NCI-H1092 treated with DMSO at 0.1 percent for 48 hours (cell line): ENCODE measurements around the gene FASTKD3.
"Not testable (repeated sequence)": the region's sequence is repeated elsewhere in the genome, so short reads cannot be mapped to it uniquely, and the experiment has no call there.

Experiments used
- DNase-seq: peaks from one replicate; lab custom pipeline; 2025; lab: John Stamatoyannopoulos, UW

The FASTKD3 gene, protein sequence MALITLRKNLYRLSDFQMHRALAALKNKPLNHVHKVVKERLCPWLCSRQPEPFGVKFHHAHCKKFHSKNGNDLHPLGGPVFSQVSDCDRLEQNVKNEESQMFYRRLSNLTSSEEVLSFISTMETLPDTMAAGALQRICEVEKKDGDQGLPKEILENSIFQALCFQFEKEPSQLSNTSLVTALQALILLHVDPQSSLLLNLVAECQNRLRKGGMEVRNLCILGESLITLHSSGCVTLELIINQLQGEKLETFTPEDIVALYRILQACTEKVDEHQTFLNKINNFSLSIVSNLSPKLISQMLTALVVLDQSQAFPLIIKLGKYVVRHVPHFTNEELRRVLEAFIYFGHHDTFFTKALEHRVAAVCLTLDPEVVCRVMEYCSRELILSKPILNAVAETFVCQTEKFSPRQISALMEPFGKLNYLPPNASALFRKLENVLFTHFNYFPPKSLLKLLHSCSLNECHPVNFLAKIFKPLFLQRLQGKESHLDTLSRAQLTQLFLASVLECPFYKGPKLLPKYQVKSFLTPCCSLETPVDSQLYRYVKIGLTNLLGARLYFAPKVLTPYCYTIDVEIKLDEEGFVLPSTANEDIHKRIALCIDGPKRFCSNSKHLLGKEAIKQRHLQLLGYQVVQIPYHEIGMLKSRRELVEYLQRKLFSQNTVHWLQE

DNA sequence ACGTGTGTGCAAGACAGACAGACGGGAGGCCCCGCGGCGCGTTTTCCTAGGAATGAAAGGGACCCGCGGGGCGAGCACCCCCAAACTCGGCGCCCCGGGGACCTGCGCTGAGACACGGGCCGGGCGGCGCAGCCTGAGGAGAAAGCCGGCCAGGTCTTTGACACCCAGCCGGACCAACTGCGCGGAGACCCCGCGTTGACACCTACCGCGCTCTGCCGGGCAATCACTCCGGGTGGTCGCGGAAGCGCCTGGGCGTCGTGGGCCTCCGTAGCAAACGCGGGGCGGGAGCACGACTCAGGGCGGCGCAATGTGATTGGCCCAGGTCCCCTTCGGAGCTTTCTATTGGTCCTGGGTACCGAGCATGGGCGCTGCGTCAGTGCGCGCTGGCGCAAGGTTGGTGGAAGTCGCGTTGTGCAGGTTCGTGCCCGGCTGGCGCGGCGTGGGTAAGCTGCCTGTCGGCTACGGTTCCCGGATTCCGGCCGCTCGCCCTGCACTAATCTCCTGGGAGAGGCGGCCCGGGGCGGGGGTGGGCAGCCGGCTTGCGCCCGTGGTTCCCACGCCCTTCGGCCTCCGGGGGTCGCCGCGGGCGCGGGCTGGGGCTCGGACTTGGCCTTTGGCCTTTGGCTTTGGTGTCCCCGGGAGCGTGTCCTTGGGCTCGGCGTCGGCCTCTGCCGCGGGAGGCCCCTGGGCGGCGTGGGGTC lies at the start of gene FASTKD3, which contains the start of gene MTRR:
Gene FASTKD3 (minus strand): TSS at position 259 of the 701 bp plus-strand sequence. CDS start 948 bp downstream, outside the sequence.
Gene MTRR (plus strand): TSS at position 376 of the 701 bp plus-strand sequence. CDS start 1,647 bp downstream, outside the sequence.
- DNase-seq: peak; percentile 94

DNA sequence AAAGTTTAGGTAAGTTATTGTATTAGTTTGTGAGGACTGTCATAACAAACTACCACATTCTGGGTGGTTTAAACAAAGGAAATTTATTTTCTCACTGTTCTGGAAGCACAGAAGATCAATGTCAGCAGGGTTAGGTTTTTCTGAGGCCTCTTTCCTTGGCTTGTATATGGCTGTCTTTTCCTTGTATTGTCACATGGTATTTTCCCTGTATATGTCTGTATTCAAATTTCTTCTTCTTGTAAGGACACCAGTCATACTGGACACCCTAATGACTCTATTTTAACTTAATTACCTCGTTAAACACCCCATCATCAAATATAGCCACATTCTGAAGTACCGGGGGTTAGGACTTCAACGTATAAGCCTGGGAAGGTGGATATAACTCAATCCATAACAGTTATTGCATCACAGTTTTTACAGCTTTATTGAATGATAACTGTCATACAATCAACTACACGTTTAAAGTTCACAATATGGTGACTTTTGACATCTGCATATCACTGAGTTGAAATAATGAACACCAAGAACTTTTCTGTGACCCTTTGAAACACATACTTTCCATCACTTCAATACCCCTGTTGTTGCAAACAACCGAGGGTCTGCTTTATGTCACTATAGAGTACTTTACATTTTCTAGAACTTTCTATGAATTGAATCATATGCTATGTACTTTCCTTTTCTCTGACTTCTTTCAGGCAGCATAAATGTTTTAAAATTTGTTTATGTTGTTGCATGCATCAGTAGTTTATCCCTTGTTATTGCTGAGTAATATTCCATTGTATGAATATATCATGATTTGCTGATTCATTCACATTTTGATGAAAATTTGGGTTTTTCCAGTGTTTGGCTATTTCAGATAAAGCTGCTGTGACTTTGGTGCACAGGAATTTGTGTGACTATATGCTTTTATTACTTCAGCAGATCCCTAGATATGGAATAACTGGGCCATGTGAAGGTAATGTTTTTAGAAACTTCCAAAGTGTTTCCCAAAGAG lies 48.6 kb upstream of the FASTKD3 start:
- DNase-seq: no peak

DNA sequence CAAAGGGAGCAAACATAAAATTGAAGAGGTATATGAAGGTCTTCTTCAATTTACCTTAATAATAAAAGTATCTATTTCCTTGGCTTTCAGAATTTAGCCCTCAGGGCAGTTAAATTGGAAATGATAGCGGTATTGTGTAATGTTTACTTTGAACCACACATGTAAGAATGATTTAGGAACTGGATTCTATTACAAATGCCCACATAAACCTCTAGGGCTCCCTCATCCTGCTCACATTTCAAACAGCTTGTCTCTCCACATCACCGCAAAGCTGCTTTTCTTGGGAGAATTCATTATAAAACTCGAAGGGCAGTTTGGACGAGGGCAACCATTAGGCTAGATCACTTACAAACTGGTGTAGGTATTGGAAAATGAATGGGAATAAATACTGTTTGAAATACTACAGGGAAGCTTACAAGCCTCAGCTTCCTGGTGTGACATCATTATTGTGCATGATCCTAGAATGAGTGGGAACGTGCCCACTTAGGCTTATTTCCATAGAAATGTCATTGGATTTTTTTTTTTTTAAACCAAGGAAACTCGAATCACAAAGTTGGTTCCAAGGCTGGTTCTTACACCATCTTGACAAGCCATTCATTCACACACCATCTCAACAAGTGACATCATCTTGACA lies 47.5 kb upstream of the FASTKD3 start:
- no peak for DNase-seq

DNA sequence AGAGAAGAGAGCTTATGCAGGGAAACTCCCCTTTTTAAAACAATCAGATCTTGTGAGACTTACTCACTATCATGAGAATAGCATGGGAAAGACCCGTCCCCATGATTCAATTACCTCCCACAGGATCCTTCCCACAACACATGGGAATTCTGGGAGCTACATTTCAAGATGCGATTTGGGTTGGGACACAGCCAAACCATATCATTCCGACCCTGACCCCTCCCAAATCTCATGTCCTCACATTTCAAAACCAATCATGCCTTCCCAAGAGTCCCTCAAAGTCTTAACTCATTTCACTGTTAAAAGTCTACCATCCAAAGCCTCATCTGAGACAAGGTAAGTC lies 42.6 kb upstream of the FASTKD3 start:
- DNase-seq: not testable (repeated sequence)

DNA sequence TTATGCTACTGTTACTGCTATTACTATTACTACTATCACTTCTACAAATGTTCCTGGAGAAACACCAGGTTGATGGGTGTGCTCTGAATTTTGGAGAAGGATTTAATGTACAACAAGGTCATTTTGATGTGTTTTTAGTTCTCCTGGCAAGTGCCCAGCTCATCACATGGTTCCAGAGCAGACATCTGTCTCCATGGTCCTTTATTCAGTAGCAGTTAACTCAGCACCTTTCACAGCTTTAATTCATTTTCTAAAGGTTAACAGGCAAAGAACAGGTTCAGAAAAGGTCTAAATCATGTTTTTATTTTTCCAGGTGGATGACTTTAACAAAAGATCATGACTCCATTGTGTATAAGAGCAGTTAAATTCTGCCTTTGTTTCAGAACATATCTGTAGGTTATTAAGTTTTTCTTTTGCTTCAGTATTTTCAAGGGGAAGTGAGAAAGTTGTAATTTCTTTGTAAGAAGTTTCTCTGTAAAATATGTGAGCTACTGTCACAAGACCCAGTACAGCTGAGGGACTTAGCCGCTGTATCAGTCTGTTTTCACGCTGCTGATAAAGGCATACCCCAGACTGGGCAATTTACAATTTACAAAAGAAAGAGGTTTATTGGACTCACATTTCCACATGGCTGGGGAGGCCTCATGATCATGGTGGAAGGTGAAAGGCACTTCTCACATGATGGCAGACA lies 42.1 kb upstream of the FASTKD3 start:
- no peak for DNase-seq

DNA sequence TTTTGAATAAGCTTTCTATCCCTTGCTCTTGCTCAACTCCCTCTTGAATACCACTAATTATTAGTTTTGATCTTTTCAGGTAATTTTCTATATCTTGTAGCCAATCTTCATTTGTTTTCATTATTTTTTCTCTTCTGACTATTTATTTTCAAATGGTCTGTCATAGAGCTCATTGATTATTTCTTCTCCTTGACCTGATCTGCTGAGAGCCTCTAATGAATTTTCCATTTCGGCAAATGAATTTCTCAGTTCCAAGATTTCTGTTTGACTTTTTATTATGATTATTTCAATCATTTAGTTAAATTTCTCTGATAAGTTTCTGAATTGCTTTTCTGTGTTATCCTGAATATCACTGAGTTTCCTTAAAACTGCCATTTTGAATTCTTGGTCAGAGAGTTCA lies 39.5 kb upstream of the FASTKD3 start:
- DNase-seq: no peak

DNA sequence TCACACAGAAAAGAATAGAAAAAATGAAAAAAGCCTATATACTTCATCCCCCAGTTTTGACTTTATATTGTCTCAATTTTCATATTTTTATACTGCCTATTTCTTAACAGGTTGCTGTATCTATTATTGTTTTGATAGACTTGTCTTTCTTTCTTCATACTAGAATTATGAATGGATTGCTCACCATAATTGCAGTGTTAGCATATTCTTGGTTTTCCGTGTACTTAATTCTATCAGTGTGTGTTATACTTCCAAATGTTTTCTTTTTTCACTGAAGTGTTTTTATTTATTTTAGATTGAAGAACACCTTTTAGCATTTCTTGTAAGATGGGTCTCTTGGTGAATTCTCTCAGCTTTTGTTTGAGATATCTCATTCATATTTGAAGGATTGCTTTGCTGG lies 38.8 kb upstream of the FASTKD3 start:
- no peak for DNase-seq

DNA sequence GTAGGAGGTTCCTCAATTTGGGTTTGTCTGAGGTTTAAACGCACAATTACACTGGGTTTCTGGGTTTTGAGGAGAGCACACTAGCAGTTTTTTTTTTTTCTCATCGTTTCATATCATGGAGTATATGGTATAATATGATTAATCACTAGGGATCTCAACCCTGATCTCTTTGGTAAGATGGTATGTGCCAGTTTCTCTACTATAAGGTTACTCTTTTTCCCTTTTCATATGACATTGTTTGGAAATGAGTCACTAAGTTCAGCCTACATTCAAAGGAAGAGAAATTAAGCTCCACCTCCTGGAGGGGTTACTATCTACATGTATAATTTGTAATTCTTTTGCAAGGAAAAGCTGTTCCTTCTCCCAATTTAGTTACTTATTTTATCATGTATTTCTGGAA lies 35.3 kb upstream of the FASTKD3 start:
- DNase-seq: no peak

DNA sequence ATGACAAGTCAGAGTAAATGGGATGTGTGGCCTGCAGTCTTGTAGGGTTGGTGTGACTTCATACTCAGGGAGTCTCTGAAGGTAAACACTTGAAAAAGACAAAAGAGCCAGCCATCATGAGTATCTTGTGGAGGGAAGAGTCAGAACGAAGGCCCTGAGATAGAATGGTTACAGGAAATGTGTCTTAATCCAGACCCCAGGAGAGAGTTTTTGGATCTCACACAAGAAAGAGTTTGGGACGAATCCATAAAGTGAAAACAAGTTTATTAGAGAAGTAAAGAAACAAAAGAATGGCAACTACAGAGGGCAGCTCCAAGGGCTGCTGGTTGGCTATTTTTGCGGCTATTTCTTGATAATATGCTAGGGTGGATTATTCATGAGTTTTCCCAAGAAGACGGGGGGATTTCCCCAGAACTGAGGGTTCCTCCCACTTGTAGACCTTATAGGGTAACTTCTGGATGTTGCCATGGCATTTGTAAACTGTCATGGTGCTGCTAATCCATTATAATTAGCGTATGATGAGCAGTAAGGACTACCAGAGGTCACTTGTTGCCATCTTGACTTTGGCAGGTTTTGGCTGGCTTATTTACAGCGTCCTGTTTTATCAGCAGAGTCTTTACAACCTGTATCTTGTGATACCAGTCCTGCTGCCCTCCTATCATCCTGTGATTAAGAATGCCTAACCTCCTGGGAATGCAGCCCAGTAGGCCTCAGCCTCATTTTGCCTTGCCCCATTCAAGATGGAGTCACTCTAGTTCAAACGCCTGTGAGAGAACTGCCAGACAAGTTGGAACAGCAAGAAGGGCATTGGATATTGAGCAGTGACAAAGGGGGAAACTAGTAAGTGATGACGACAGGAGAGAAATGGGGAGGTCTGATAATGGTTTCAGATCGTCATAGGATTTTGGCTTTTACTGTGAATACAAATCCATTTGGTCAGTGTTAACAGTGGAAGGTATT lies 34.1 kb upstream of the FASTKD3 start:
- DNase-seq: no peak

DNA sequence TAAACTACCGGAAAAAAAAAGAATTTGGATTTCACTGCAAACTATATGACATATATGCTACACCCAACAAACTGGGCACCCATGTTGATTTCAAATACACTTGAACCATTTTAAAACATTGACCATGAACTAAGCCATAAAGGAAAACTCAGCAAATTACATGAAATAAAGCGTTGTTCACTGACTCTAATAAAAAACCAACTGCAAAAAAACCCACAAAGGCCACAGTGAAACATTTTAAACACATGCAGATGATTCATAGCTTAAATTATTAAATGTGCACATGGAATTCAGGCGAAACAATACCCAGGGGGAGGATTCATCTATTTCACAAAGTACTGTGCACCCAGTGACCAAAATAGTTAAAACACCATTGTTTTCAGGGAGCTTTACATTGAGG lies 33.4 kb upstream of the FASTKD3 start:
- no peak for DNase-seq

DNA sequence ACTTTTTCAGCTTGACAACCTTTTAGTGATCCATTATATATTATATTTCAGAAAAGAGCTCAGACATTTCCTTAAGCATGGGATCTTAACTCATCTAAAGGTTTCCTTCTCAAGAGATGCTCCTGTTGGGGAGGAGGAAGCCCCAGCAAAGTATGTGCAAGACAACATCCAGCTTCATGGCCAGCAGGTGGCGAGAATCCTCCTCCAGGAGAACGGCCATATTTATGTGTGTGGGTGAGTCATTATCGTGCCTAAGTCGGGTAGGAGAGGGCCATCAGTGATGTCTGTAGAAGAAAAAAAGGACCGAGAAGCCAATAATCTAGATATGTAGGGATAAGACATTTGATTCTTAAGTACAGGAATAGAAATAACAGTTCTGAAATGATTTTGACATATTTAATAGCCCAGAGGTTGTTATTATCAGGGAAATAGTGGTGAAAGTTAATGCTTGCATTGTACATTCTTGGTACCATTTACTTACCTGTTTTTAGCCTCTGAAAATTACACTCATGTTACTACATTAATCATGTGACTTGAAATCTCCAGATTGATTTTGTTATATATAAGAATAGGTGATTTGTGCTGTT lies 28.3 kb upstream of the FASTKD3 start:
- DNase-seq: peak; percentile 7

DNA sequence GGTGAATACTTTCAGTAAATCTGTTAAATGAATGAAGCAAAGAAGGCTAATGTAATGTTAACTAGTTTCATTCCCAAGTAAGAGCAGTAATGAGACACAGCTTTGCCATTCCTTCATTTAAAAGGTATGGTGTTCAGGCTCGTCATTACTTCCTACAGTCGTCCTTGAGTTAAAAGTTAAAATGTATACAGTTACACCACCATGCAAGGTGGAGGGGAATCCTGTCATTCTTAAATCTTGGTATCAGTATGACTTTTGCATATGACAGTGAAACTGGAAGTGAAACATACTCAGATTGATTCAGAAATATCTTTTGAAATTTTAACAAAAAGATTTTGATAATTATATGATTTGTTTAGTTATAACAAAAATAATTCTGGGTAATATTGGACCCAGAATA lies 26.0 kb upstream of the FASTKD3 start:
- no peak for DNase-seq

DNA sequence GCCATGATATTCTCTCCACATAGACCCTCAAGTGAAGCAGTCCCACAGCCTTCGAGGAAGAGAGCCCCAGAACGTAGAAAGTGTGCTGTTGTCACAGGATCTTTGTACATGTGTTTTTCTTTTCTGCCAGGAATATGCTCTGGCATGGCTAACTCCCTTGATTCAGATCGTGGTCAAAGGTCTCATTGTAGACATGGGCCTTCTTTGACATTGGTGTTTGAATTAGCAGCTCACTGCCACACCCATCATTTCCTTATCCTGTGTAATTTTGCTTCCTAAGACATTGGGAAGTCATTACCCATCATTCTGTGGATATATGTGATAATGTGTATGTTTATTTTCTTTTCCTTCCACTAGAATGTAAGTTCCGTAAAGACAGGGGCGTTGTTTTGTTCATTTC lies 25.6 kb upstream of the FASTKD3 start:
- no peak for DNase-seq

DNA sequence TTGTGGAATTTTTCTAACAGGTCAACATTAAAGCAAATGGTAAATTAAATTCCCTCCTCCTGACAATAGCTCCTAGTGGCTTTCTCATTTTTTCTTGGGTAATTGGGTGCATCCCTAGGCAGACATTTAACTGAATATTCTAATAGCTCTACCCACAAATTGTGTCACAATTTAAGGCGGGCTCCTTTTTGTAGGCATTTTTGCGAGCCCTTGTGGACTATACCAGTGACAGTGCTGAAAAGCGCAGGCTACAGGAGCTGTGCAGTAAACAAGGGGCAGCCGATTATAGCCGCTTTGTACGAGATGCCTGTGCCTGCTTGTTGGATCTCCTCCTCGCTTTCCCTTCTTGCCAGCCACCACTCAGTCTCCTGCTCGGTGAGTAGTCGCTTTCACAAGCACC lies 20.1 kb upstream of the FASTKD3 start:
- no peak for DNase-seq

DNA sequence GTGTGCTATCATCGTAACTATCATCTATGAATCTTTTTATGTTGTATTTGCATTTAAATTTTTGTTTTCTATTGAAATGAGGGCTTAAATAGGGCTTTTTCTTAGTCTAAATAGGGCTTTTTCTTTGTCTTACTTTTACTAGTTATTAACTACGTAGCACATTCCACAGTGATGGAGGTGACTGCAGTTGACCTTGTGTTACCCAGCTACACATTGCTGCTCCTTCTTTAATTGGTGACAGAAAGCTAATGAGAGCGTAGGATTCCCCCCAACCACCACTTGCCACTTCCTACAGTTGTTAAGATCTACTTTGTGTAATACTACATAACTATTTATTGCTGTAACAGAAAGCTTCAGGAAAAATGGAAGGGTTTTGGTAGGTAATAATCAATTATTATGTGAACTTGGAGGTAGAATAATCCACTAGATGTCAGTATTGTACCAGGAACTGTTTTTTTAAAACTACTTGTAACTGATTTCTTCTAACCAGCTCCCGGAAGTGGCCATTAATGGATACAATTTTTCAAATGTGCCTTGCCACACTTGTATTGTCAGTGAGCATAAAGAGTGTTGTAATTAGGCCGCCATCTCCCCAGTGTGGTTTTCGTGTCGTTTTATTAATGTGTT lies 18.1 kb upstream of the FASTKD3 start:
- peak; percentile 10 for DNase-seq

DNA sequence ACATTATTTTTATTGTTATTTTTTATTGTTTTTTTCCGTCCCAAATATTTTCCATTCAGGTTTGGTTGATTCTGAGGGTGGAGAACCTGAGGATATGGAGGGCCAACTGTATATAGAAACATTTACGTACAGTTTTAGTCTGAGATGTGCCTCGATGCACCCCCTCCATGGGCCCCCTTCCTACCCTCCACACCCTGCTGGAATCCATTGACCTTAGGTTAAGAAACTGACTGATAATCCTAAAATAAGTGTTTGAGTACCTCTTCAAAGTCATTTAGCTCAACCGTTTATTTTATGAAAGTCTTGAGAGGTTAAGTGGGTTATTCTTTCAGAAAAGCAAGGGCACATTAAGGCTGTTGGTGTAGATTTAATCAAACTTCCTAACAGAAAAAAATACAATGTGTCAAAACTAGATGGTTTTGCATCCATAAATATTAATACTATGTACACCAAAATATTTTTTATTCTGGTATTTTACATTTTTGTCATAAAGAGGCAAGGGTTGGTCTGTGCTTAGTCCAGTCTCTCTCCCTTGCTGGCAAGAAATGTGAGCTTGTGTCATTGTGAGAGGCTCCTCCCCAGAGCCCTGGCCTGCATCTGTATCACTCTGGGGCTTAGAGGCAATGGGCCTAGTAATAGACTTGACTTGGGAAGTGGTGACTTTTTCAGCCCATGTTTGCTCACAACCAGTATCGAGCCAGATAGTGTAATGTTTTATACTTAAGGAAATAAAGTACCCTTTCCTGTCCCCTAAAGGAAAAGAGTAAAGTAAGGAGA lies 15.8 kb upstream of the FASTKD3 start:
- no peak for DNase-seq

DNA sequence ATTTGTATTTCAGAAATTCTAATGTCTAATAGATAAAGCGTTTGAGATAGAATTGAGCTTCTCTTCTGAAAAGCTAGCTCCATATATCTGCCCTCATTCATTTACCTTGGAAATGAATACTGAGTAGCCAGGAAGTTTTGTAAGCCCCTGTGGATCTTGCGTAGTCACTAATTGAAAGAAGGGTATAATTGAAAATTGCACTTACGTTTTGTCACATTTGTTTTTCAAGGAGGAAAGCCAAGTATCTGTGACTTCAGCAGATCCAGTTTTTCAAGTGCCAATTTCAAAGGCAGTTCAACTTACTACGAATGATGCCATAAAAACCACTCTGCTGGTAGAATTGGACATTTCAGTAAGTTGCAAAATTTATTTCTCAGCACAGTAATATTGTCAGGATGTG lies 14.1 kb upstream of the FASTKD3 start:
- DNase-seq: no peak

DNA sequence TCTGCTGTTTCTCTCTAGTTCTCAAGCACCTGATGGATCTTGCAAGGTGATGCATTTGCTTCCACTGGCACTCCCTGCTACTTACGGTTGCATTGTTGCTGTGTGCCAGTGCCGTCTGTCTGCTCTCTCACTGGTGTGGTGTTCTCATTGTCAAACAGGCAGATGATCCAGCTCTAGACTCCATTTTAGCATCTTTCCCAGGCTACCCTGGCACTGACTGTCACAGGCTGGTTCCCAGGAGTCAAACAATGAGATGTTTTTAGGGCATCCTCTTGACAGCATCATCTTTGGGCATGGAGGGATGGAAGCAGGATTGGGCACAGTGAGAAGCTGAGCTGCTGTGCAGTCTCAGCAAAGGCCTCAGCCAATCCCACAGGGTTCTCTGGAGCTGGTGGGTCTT lies 13.0 kb upstream of the FASTKD3 start:
- DNase-seq: no peak
